HepG2 (cell line): Measurements from ENCODE around the gene SNHG17. TPM values are rescaled to one million over a fixed set of nuclear protein-coding genes. Genes with fewer than 3 reads are reported as not detected.
"Not testable (repeated sequence)": the region's sequence is repeated elsewhere in the genome, so short reads cannot be mapped to it uniquely, and the experiment has no call there.

Experiments used
- ATAC-seq: fragments of 200-7000 bp; cut with Tn5 transposase; 3 replicates; pipeline ENCODE4 v1.9.1; 2020; ENCODE audit warnings: mild to moderate bottlenecking, moderate library complexity
- BruUV-seq: library from RNA; stranded (reverse); fragments of 400-500 nt; replicated peaks from 2 replicates; lab custom pipeline; 2021; lab: Mats Ljungman, UMichigan
- CTCF ChIA-PET: fragments of 300-600 bp; formaldehyde crosslinking; extraction: SDS; loops from one replicate; lab custom pipeline; 2021; ENCODE audit warnings: low total read pairs, inconsistent platforms, low intra/inter-chr PET ratio; lab: Yijun Ruan, JAX
- POLR2A ChIA-PET: fragments of 350-600 bp; sonication (Branson Sonifier 250); formaldehyde crosslinking; loops from one replicate; lab custom pipeline; 2020; ENCODE audit warnings: antibody characterized with exemption, inconsistent platforms; lab: Yijun Ruan, JAX
- DNase-seq: peaks from one replicate; pipeline ENCODE4 v3.0.0-alpha.2; 2015; ENCODE audit warnings: low spot score
- FAIRE-seq: peaks from 3 replicates; lab custom pipeline; 2011; peaks lifted over from hg19 to GRCh38; lab: Jason Lieb, UNC
- H2AFZ ChIP-seq: one replicate; pipeline ENCODE4 v1.6.1; 2011; ENCODE audit warnings: low read length, inconsistent platforms
- H3K27ac ChIP-seq: fragments of 300-600 bp; 3 replicates; pipeline ENCODE4 v1.8.0; 2011; ENCODE audit warnings: mixed run types, mild to moderate bottlenecking, mixed read lengths, low read length, inconsistent platforms; ENCODE audit not compliant: insufficient read depth; ENCODE audit errors: extremely low read length
- H3K27me3 ChIP-seq, 2 experiments: fragments of 200-600 bp in 1 of 2; 2 replicates in 1 of 2; 3 replicates in 1 of 2; pipeline versions ENCODE4 v1.6.0 to v1.8.0; 2011; ENCODE audit warnings: low read length in 2 of 2, mild to moderate bottlenecking in 2 of 2, moderate library complexity in 2 of 2, inconsistent platforms in 1 of 2; ENCODE audit not compliant: insufficient read depth in 2 of 2, control insufficient read depth in 1 of 2
- H3K36me3 ChIP-seq, 2 experiments: fragments of 200-600 bp in 1 of 2; replicated peaks in 1 of 2; 2 replicates in 1 of 2; 3 replicates in 1 of 2; pipeline versions ENCODE4 v1.5.1 to v1.8.0; 2011; ENCODE audit warnings: low read length in 2 of 2, inconsistent platforms in 1 of 2; ENCODE audit not compliant: insufficient read depth in 2 of 2, control insufficient read depth in 1 of 2
- H3K4me1 ChIP-seq: 2 replicates; pipeline ENCODE4 v1.5.1; 2012; ENCODE audit warnings: low read length, inconsistent platforms; ENCODE audit not compliant: insufficient read depth
- H3K4me2 ChIP-seq: 2 replicates; pipeline ENCODE4 v1.6.0; 2011; ENCODE audit warnings: low read depth, low read length, inconsistent platforms
- H3K4me3 ChIP-seq, 3 experiments: fragments of 200-600 bp in 1 of 3; sonication (generic), shearing (Covaris generic) in 1 of 3; replicated peaks in 1 of 3; 2 replicates each; pipeline ENCODE4 v1.5.1; 2011 to 2016; ENCODE audit warnings: low read length in 3 of 3, inconsistent platforms in 2 of 3, low read depth in 2 of 3, mild to moderate bottlenecking in 2 of 3, control low read depth in 1 of 3, mixed read lengths in 1 of 3; ENCODE audit not compliant: insufficient read depth in 1 of 3
- H3K79me2 ChIP-seq: one replicate; pipeline ENCODE4 v1.6.1; 2011; ENCODE audit warnings: low read length, inconsistent platforms; ENCODE audit not compliant: insufficient read depth
- H3K9ac ChIP-seq: 2 replicates; pipeline ENCODE4 v1.6.0; 2011; ENCODE audit warnings: mild to moderate bottlenecking, low read depth, low read length, inconsistent platforms; ENCODE audit not compliant: insufficient read depth
- H3K9me3 ChIP-seq: 2 replicates; pipeline ENCODE4 v1.5.1; 2012; ENCODE audit warnings: mild to moderate bottlenecking, low read length
- H4K20me1 ChIP-seq: 2 replicates; pipeline ENCODE4 v1.6.0; 2011; ENCODE audit warnings: inconsistent platforms, mild to moderate bottlenecking, low read length, moderate library complexity; ENCODE audit not compliant: insufficient read depth
- HNRNPK ChIP-seq: fragments of 200-400 bp; formaldehyde crosslinking; IDR thresholded peaks from 2 replicates; pipeline ENCODE4 v1.6.1; 2018; ENCODE audit warnings: low read length, low read depth, moderate library complexity, mild to moderate bottlenecking; ENCODE audit not compliant: poor library complexity, severe bottlenecking
- PCBP1 ChIP-seq: fragments of 200-400 bp; formaldehyde crosslinking; IDR thresholded peaks from 2 replicates; pipeline ENCODE4 v1.6.1; 2017; ENCODE audit warnings: mild to moderate bottlenecking, low read depth, low read length, borderline replicate concordance
- PCBP2 ChIP-seq: fragments of 200-400 bp; formaldehyde crosslinking; optimal IDR thresholded peaks from 2 replicates; pipeline ENCODE3; 2018; ENCODE audit warnings: low read length, low read depth; ENCODE audit not compliant: poor library complexity, severe bottlenecking
- PHF8 ChIP-seq: sonication (generic); formaldehyde crosslinking; IDR thresholded peaks from 2 replicates; pipeline ENCODE4 v1.5.0; 2020; ENCODE audit warnings: missing genetic modification reagents
- ZFAT ChIP-seq: sonication (generic); formaldehyde crosslinking; conservative IDR thresholded peaks from 2 replicates; pipeline ENCODE4 v1.8.1; 2023; ENCODE audit warnings: missing genetic modification reagents, inconsistent platforms
- ZNF160 ChIP-seq: sonication (generic); formaldehyde crosslinking; IDR thresholded peaks from 2 replicates; pipeline ENCODE4 v1.8.0; 2022; ENCODE audit warnings: mild to moderate bottlenecking, inconsistent platforms, missing genetic modification reagents
- ZNF552 ChIP-seq: sonication (generic); formaldehyde crosslinking; IDR thresholded peaks from 2 replicates; pipeline ENCODE4 v1.9.0; 2022; ENCODE audit warnings: missing genetic modification reagents, mild to moderate bottlenecking, borderline replicate concordance
- WGBS: methylation state at CpG from one replicate; pipeline ENCODE4 v1.1.6; 2017; ENCODE audit warnings: low lambda C conversion rate; 5-methylcytosine and 5-hydroxymethylcytosine counted together
- in situ Hi-C: cut with HindIII; loops from 2 replicates; pipeline ENCODE4 v1.10.0; 2017; ENCODE audit warnings: low pct_unique_long_range_greater_than_20kb; ENCODE audit not compliant: extremely low pct_ligation_motif_present
- intact Hi-C: fragments of 100-400 bp; cut with micrococcal nuclease; formaldehyde crosslinking; loops from one replicate; pipeline ENCODE4 v1.10.0; 2022; ENCODE audit not compliant: unreplicated experiment
- polyA plus RNA-seq, 8 experiments: library from polyadenylated mRNA; depleted of rRNA in 3 of 8; stranded (reverse) in 7 of 8; unstranded in 1 of 8; fragments of >200 nt; fragmentation: Illumina TruSeq in 4 of 8; extraction: Trizol in 4 of 8; gene quantifications; 2 replicates each; pipeline versions ENCODE4 v1.2.1 to v1.2.3, GENCODE V29; 2011 to 2016; ENCODE audit warnings: low read depth in 4 of 8, missing spikeins in 1 of 8, mixed read lengths in 1 of 8; ENCODE audit not compliant: insufficient read depth in 1 of 8
- total RNA-seq, 5 experiments: library from RNA; depleted of rRNA; stranded (reverse); fragments of >200 nt; fragmentation: Illumina TruSeq; extraction: Trizol; gene quantifications; 2 replicates each; pipeline ENCODE4 v1.2.3, GENCODE V29; 2016; ENCODE audit warnings: low read depth in 1 of 5
- TF ChIP-seq, protein P1 (sequence below): sonication (generic); formaldehyde crosslinking; IDR thresholded peaks from 2 replicates; pipeline ENCODE4 v1.4.0; 2020; ENCODE audit warnings: mild to moderate bottlenecking, missing genetic modification reagents

The SNHG17 gene
- total and polyA plus RNA-seq, 2 of the 13 experiments (the other 11 are each of a cell fraction or from before 2014, with no cell fraction given), result 26.2 to 41.2 TPM

DNA sequence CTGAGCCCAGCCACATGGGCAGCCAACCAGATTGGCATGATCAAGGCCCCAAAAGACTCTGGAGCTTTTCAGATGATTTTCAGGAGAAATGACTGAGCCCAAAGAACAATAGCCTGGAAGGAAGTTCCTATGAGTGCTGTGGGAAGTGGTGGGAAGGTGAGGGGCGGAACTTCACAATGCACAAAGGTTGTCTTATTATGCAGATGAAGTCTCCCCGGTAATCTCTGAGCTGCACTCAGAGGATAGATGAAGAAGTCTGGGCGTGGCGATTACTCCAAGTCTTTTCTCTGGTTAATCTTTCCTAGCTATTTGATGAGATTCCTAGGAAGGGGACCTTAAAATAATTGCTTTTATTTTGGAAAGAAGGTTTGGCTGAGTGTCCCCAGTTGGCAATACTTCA is 52.0 kb downstream of the SNHG17 start (continued):
- TF ChIP-seq PHF8 (CRISPR knock-in tag), result no peak

DNA sequence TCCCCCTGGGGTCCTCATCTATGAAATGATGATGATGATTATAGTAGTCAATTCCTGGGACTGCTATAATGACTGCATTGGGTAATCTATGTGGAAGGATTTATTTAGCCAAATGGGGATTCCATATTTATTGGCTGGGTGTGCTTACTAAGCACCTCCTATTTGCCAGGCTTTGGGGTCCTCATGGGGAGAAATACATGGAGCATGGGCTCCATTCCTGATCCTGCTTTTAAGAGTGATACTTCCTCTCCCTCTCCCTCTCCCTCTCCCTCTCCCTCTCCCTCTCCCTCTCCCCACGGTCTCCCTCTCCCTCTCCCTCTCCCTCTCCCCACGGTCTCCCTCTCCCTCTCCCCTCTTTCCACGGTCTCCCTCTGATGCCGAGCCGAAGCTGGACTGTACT is 57.3 kb downstream of the SNHG17 start:
- TF ChIP-seq HNRNPK (peak; percentile 93), PCBP1 (0 out of 2 replicates have a peak, but pooled peaks have one; percentile 59), PCBP2 (peak; percentile 88)
- intact Hi-C loops, DNase-seq, H3K27ac ChIP-seq, BruUV-seq, H3K9me3 ChIP-seq, H2AFZ ChIP-seq, FAIRE-seq, H3K4me1 ChIP-seq, POLR2A ChIA-PET, in situ Hi-C loops, H3K36me3 ChIP-seq, H3K79me2 ChIP-seq, H3K9ac ChIP-seq, H3K4me2 ChIP-seq, ATAC-seq, H3K4me3 ChIP-seq, H3K27me3 ChIP-seq, CTCF ChIA-PET, H4K20me1 ChIP-seq: not testable (repeated sequence)
- 53% methylated on average over 5 of the region's 5 CpGs for WGBS

DNA sequence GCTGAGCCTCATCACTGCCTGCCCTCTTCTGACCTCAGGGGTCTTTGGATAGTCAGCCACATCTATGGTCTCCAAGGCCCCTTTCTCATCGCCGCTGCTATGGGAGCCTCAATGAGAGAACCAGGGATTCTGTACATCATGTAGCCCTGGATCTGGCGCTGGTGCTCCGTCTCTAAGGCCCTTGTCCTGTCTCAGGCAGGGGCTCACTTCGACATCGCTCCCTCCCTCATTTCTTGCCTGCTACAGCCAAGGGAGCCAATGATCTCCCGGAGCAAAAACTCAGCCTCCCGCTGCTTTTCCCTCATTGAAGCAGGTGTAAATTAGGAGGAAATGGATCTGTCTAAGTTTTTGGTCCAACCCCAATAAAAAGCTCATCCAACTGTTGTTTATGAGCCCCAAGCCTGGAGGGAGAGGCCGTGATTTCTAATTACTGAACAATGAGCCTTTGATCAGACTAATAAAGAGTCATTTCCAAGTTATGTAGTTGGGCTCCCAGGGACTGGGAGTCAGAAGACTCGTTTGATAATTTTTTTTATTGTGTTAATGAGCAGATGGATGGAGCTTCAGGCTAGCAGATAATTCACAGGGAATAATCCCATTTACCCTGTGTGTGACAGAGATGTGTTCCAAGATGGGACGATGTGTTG is 58.0 kb downstream of the SNHG17 start:
- H2AFZ ChIP-seq, result no peak overlapping the region
- WGBS, result 61% methylated on average over 11 of the region's 11 CpGs
- DNase-seq (no peak), ATAC-seq (no peak), FAIRE-seq (no peak)
- H3K4me1 ChIP-seq, result no peaks in the 10 kb centered on the region
- H3K4me3 ChIP-seq, result no peak overlapping the region
- H3K27ac ChIP-seq, result no peak overlapping the region
- no peaks in the 10 kb centered on the region for H3K79me2 ChIP-seq
- no peak overlapping the region for H3K9ac ChIP-seq
- H3K4me2 ChIP-seq, result no peak overlapping the region
- H3K36me3 ChIP-seq, result no peaks in the 10 kb centered on the region
- ChIA-PET POLR2A (no interaction called here), CTCF (no interaction called here)
- H4K20me1 ChIP-seq, result no peaks in the 10 kb centered on the region
- no TSS peak for BruUV-seq
- intact Hi-C loops (no loop called here), in situ Hi-C loops (no loop called here)
- H3K9me3 ChIP-seq, result no peaks in the 10 kb centered on the region
- no peaks in the 10 kb centered on the region; a peak in 2 of 5 replicates for H3K27me3 ChIP-seq
- no peak for TF ChIP-seq ZFAT (CRISPR knock-in tag)
- TF ChIP-seq ZNF552 (CRISPR knock-in tag), result no peak
- no peak for TF ChIP-seq ZNF160 (CRISPR knock-in tag)
- TF ChIP-seq, protein P1, sequence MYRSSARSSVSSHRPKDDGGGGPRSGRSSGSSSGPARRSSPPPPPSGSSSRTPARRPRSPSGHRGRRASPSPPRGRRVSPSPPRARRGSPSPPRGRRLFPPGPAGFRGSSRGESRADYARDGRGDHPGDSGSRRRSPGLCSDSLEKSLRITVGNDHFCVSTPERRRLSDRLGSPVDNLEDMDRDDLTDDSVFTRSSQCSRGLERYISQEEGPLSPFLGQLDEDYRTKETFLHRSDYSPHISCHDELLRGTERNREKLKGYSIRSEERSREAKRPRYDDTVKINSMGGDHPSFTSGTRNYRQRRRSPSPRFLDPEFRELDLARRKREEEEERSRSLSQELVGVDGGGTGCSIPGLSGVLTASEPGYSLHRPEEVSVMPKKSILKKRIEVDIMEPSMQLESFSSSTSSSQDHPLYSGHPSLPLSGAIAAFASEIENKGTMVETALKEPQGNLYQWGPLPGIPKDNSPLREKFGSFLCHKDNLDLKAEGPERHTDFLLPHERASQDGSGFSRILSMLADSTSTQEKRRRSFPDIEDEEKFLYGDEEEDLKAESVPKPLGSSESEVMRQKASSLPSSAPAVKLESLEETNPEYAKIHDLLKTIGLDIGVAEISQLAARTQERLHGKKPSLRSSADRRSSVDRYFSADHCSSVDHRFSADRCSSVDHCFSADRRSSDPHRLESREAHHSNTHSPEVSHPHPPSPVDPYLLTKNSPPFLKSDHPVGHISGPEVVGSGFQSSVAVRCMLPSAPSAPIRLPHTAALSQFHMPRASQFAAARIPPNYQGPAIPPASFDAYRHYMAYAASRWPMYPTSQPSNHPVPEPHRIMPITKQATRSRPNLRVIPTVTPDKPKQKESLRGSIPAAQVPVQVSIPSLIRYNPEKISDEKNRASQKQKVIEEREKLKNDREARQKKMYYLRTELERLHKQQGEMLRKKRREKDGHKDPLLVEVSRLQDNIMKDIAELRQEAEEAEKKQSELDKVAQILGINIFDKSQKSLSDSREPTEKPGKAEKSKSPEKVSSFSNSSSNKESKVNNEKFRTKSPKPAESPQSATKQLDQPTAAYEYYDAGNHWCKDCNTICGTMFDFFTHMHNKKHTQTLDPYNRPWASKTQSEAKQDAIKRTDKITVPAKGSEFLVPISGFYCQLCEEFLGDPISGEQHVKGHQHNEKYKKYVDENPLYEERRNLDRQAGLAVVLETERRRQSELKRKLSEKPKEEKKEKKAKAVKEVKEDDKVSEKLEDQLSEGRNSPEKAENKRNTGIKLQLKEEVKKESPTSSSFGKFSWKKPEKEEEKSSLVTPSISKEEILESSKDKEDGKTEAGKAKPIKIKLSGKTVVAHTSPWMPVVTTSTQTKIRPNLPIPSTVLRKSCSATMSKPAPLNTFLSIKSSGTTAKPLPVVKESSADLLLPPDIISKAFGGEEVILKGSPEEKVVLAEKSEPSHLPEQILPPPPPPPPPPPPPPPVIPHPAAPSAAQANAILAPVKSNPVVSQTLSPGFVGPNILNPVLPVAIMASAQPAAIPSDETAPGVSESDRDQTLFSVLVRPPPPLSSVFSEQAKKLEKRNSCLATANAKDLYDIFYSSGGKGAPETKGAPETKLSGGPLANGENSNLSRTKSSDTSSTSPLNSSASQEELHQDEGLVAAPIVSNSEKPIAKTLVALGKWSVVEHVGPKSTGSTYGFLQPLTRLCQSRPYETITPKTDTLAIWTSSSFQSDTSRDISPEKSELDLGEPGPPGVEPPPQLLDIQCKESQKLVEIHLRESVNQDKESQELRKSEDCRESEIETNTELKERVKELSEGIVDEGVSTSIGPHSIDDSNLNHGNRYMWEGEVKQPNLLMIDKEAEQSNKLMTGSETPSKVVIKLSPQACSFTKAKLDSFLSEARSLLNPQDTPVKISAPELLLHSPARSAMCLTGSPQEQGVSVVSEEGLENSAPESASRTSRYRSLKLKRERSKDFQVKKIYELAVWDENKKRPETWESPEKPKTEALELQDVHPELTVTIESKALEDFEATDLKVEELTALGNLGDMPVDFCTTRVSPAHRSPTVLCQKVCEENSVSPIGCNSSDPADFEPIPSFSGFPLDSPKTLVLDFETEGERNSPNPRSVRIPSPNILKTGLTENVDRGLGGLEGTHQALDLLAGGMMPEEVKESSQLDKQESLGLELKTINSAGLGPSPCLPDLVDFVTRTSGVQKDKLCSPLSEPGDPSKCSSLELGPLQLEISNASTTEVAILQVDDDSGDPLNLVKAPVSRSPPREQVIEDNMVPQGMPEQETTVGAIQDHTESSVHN (CRISPR knock-in tag), result no peak
